ENCODE results near the gene COG7.

COG7 gene

GRCh38 chr16:23502466-23502865, 49.5 kb upstream of the COG7 start:
- peaks cover 0 to 10% of the 10 kb centered on the region in 2 experiments; a peak in 2 of 3 replicates for H3K36me3 ChIP-seq (ENCODE audit: control insufficient read depth in 2 of 2, insufficient read depth in 1 of 2, low read length in 2 of 2)
- peaks cover 13% of the 10 kb centered on the region for H3K4me1 ChIP-seq (ENCODE audit: control insufficient read depth, insufficient read depth, low read length)
- no peak overlapping the region for H3K27ac ChIP-seq (ENCODE audit: extremely low read depth, low read depth, low read length)
- TF ChIP-seq ZNF354C (tag by site-specific recombination; IDR thresholded peaks at IDR 0.05; ENCODE audit: borderline replicate concordance, low read depth) (no peak), OSR2 (tag by site-specific recombination; IDR thresholded peaks at IDR 0.05) (peak; percentile 42; the same call in 1 of the 2 replicates), ZNF670 (tag by site-specific recombination; IDR thresholded peaks at IDR 0.05; ENCODE audit: low read depth) (no peak), ZNF521 (tag by site-specific recombination; IDR thresholded peaks at IDR 0.05) (no peak), ZNF623 (tag by site-specific recombination; IDR thresholded peaks at IDR 0.05) (no peak)
- no peaks in the 10 kb centered on the region for H3K9me3 ChIP-seq (ENCODE audit: control insufficient read depth, insufficient read depth, low read depth, low read length)
- no peak overlapping the region for H3K4me3 ChIP-seq (ENCODE audit: low read depth, low read length)
- CTCF ChIA-PET = interaction anchor here (1.2 to 1.8 kb wide), 2 partner anchors 10 to 94 kb away, joined by 3 to 4 read pairs; no protein-coding TSS in a partner anchor
- POLR2A ChIA-PET = interaction anchor here (0.6 kb wide), 1 partner anchor 199 kb away, joined by 4 read pairs; no protein-coding TSS in a partner anchor

DNA sequence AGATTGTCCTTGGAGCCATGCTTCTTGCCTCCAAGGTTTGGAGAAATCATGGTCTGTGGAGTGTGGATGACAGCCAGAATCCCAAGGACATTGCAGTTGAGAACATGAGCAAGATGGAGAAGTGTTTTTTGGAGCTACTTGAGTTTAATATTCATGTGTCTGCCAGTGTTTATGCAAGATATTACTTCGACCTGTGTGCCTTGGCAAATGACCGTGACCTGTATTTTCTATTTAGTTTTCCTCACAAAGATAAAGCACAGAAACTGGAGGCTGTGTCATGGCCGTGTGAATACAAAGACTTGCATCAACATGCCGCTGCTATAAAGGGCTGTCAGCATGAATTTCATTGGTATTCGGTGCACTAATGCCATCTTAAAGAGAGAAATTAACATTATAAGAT, 48.3 kb upstream of the COG7 start:
- H3K4me3 ChIP-seq (ENCODE audit: low read depth, low read length) = no peak overlapping the region
- peaks cover 0 to 12% of the 10 kb centered on the region in 2 experiments; a peak in 2 of 3 replicates for H3K36me3 ChIP-seq (ENCODE audit: control insufficient read depth in 2 of 2, insufficient read depth in 1 of 2, low read length in 2 of 2)
- CTCF ChIA-PET = interaction anchor here (1.2 kb wide), 1 partner anchor 9 kb away, joined by 4 read pairs; no protein-coding TSS in a partner anchor
- no peak for TF ChIP-seq ZFHX2 (tag by site-specific recombination; conservative IDR thresholded peaks at IDR 0.05)
- TF ChIP-seq ZNF555 (tag by site-specific recombination; conservative IDR thresholded peaks at IDR 0.05) = no peak
- TF ChIP-seq ZNF214 (tag by site-specific recombination; IDR thresholded peaks at IDR 0.05; ENCODE audit: borderline replicate concordance) = no peak
- peak; percentile 55; the same call in 1 of the 2 replicates for TF ChIP-seq OSR2 (tag by site-specific recombination; IDR thresholded peaks at IDR 0.05)
- TF ChIP-seq FEZF1 (tag by site-specific recombination; IDR thresholded peaks at IDR 0.05) = no peak
- TF ChIP-seq, protein P1, sequence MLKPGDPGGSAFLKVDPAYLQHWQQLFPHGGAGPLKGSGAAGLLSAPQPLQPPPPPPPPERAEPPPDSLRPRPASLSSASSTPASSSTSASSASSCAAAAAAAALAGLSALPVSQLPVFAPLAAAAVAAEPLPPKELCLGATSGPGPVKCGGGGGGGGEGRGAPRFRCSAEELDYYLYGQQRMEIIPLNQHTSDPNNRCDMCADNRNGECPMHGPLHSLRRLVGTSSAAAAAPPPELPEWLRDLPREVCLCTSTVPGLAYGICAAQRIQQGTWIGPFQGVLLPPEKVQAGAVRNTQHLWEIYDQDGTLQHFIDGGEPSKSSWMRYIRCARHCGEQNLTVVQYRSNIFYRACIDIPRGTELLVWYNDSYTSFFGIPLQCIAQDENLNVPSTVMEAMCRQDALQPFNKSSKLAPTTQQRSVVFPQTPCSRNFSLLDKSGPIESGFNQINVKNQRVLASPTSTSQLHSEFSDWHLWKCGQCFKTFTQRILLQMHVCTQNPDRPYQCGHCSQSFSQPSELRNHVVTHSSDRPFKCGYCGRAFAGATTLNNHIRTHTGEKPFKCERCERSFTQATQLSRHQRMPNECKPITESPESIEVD (tag by site-specific recombination; IDR thresholded peaks at IDR 0.05) = 0 out of 2 replicates have a peak, but pooled peaks have one; percentile 44
- no peak overlapping the region for H3K27ac ChIP-seq (ENCODE audit: extremely low read depth, low read depth, low read length)
- POLR2A ChIA-PET = no interaction called here
- H3K4me1 ChIP-seq (ENCODE audit: control insufficient read depth, insufficient read depth, low read length) = peaks cover 12% of the 10 kb centered on the region
- H3K9me3 ChIP-seq (ENCODE audit: control insufficient read depth, insufficient read depth, low read depth, low read length) = no peaks in the 10 kb centered on the region

DNA sequence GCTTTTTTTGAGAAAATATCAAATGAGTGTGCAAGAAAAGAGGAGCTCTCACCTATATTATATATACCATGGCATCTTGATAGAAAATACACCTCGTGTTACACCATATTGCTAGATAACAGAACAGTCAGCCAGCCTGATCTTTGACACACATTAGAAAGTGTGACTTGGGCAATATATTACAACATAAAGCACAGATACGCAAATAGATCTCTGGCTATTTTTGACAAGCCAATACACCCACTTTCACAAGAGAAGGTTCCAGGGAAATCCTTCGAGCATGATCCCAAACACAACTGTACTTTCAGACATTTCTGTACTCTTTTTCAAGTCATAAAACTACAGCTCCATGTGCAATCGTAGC, 47.9 kb upstream of the COG7 start:
- no peak overlapping the region for H3K27ac ChIP-seq (ENCODE audit: extremely low read depth, low read depth, low read length)
- H3K9me3 ChIP-seq (ENCODE audit: control insufficient read depth, insufficient read depth, low read depth, low read length) = no peaks in the 10 kb centered on the region
- no peak overlapping the region for H3K4me3 ChIP-seq (ENCODE audit: low read depth, low read length)
- peak; percentile 45 for TF ChIP-seq PRDM1 (tag by site-specific recombination; IDR thresholded peaks at IDR 0.05)
- TF ChIP-seq, protein P2, sequence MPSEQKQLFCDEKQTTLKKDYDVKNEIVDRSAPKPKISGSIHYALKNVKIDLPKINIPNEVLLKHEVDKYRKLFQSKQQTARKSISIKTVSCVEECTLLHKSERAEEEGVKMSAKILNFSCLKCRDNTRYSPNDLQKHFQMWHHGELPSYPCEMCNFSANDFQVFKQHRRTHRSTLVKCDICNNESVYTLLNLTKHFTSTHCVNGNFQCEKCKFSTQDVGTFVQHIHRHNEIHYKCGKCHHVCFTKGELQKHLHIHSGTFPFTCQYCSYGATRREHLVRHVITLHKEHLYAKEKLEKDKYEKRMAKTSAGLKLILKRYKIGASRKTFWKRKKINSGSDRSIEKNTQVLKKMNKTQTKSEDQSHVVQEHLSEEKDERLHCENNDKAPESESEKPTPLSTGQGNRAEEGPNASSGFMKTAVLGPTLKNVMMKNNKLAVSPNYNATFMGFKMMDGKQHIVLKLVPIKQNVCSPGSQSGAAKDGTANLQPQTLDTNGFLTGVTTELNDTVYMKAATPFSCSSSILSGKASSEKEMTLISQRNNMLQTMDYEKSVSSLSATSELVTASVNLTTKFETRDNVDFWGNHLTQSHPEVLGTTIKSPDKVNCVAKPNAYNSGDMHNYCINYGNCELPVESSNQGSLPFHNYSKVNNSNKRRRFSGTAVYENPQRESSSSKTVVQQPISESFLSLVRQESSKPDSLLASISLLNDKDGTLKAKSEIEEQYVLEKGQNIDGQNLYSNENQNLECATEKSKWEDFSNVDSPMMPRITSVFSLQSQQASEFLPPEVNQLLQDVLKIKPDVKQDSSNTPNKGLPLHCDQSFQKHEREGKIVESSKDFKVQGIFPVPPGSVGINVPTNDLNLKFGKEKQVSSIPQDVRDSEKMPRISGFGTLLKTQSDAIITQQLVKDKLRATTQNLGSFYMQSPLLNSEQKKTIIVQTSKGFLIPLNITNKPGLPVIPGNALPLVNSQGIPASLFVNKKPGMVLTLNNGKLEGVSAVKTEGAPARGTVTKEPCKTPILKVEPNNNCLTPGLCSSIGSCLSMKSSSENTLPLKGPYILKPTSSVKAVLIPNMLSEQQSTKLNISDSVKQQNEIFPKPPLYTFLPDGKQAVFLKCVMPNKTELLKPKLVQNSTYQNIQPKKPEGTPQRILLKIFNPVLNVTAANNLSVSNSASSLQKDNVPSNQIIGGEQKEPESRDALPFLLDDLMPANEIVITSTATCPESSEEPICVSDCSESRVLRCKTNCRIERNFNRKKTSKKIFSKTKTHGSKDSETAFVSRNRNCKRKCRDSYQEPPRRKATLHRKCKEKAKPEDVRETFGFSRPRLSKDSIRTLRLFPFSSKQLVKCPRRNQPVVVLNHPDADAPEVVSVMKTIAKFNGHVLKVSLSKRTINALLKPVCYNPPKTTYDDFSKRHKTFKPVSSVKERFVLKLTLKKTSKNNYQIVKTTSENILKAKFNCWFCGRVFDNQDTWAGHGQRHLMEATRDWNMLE (tag by site-specific recombination; conservative IDR thresholded peaks at IDR 0.05; ENCODE audit: low read depth) = no peak
- ChIA-PET CTCF (no interaction called here), POLR2A (interaction anchor here (0.7 kb wide), 1 partner anchor 58 kb away, joined by 4 read pairs; no protein-coding TSS in a partner anchor)
- H3K36me3 ChIP-seq (ENCODE audit: control insufficient read depth in 2 of 2, insufficient read depth in 1 of 2, low read length in 2 of 2) = peaks cover 0 to 14% of the 10 kb centered on the region in 2 experiments; a peak in 2 of 3 replicates
- H3K4me1 ChIP-seq (ENCODE audit: control insufficient read depth, insufficient read depth, low read length) = peaks cover 8% of the 10 kb centered on the region
